ENCODE data around the gene COX4I2.

Gene COX4I2

DNA sequence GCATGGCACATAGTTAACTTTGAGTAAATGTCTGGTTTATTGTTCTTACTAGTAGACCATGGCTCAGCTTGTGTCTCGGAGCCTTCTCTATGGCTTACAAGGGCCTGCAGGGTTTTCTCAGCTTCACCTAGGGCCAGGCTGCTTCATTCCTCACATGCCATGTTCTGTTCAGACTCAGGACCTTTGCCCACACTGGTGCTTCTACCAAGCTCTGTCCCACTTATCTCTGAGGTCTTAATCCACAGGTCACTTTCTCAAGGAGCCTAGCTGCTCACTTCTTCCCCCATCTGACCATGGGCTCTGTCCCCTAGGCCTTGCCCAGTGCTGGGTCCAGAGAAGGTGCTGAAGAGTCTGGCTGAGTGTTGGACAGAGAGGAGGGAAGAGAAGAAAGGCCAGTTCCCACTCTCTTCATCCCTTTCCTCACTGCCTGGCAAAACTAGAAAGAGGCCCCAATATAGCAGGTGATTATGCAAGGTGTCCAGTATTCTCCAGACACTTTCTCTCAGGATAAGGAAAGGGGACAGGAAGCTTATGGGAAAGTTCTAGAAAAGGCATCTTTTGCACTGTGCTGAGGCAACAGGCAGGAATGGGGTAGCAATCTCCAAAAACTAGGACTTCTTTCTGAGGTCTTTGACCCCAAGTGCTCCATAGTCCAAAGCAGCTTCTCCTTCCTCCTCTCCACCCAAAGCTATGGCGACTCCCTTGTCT lies 40.0 kb downstream of the COX4I2 start:
- no peak for DNase-seq (ENCODE audit: low read depth)

DNA sequence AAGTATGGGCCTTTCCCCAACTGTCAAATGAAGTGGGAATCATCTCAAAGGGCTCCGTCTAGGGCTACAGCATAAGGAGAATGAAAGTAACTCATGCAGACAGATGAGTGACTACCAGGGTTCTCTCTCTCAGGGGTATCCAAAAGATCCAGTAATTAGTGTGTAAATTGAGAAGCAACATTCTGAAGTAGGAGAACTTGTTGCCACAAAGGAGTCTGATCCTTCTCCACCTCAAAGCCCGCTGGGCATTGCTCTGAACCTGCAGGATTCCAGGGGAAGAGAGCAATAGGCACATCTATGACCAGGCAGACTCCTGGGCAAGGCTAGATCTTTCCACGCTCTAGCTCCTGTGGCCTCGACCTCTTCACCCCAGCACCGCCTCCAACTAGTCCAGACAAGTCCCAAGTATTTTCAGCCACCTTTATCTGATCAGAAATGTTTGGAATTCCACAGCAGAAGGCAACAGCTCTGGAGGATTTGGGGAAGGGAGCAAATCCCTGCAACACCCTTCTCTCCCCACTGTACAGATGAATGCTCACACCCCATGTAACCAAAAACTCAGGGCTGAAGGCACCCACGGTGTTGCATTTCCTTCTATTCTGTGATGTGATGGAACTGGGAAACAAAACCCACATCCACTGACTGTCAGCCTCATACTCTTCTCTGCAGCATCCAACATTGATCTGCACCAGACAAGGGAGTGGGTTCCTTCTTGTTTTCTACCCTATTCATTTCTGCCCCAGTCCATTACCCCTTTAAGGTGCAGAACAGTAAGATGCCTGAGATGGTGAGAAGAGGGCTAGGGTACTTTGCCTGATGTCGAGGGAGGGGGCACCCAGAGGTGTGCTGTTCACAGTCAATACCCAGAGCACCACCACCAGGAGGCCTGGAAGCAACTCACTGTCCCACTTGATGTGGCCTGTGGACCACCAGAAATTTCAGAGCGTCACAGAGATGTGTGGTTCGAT lies 41.0 kb downstream of the COX4I2 start:
- peak; percentile 67 for DNase-seq (ENCODE audit: low read depth)

- no peak for DNase-seq (ENCODE audit: low read depth)
Observed at GRCh38 chr20:31679357-31680285, 41.9 kb downstream of the COX4I2 start.

DNA sequence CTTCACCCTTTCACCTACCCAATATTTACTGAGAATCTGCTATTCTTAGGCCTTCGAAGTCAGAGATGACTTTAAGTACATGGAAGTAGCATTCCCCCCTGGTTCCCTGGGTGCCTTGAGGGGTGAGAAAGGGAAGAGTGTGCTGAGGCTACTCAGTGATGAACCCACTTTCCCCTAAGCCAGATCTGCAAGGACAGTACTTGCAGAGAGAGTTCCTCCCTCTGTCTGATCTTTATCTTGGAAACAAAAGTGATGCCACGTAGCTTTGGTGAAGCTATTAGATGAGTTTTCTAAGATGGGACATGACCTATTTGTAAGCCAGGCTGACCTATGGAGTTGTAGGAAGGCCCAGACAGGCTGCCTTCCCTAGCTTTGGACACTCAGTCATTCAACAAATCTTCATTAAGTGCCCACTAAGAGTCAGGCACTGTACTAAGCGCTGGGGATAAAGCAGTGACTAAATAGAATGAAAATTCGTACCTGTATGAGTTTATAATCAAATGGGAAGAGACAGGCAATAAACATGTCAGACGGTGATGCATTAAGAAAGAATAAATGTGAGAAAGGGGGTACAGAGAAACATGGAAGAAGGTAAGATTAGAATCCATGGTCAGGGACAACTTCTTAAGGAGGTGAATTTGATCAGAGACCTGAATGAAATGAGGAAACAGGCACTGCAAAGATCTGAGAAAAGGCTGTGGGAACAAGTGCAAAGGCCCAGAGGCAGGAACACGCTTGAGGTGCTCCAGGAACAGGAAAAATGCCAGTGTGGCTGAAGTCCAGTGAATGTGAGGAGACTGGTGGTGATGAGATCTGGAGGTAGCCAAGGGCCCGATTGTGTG lies 42.8 kb downstream of the COX4I2 start:
- no peak for DNase-seq (ENCODE audit: low read depth)

GRCh38 chr20:31681128-31681727 lies 43.5 kb downstream of the COX4I2 start:
- DNase-seq (ENCODE audit: low read depth): no peak

DNA sequence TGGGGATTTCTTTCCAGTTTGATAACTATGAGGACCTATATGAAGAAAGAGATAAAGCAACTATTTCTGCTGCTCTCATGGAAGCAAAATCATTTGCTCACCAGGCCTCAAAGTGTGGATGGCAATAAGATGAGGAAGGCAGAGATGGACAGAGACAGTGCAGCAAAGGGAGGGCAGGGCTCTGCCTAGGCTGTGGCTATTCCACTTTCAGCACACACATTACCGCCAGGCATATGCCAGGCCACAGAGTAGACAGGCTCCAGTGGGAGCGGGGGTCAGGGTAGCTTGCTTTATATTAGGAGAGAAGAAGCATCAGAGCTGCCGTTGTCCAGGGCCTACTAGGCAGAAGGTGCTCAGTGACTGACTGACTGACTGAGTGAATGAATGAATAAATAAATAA lies 44.1 kb downstream of the COX4I2 start:
- DNase-seq (ENCODE audit: low read depth): no peak

DNA sequence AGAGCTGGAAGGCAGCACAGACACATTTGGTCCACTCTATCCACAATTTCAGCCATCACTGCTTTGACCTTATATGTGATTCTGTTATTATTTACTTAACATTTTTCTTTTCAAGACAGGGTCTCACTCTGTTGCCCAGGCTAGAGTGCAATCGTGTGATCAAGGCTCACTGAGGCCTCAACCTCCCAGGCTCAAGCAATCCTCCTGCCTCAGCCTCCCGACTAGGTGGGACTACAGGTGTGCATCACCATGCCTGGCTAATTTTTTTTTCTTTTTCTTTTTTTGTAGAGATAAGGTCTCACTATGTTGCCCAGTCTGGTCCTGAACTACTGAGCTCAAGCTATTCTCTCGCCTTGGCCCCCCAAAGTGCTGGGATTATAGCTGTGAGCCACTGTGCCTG lies 44.6 kb downstream of the COX4I2 start:
- DNase-seq (ENCODE audit: low read depth): no peak

DNA sequence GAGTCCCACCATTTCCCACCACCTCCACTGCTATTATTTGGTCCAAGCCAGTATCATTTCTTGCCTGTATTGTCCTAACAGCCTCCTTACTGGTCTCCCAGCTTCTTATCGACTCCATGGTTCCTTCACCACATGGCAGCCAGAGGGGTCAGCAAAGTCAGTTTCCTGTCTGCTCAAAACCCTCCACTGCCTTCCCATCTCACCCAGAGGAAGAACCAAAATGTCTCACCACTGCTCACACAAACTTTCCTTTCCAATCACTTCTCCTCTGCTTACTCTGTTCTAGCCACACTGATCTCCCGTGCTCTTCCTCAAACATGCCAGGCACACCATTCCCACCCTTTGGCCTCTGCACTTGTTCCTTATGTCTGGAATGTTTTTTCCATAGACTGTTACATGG lies 45.2 kb downstream of the COX4I2 start:
- no peak for DNase-seq (ENCODE audit: low read depth)

GRCh38 chr20:31684153-31685015 lies 46.7 kb downstream of the COX4I2 start:
- DNase-seq (ENCODE audit: low read depth): no peak

DNA sequence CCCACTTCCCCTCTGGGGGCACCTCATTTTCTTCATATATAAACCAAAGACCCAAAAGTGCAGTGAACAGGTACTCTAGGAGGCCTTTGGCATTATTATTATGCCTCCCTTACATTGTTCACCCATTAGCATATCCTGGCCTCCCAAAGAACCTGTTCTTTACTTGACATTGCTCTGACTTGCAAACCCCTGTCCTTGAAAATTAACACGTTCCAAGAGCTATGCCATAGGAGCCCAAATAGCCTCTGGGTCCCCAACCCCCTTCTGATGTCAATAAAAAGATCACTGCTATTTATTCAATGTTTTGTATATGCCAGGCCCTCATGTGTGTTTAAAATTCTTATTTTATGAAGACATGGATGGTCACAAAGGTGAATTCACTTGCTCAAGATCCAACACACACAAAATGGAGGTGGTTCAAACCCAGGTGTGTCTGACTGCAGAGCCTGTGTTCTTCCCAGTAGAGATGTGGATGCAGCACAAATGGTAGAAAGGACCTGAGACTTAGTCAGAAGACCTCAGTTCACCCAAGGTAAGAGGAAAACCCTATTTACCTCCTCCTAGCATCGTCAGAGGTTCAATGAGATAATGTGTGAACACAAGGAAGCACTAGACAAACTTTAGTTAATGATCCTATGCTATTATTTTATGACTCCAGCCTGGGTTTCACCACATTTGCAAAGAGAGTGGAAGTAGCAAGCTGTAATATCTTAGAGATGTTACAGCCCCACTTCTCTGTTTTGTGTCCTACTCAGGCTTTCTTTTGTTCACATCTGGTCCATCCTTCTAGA lies 48.3 kb downstream of the COX4I2 start:
- no peak for DNase-seq (ENCODE audit: low read depth)

- no peak for DNase-seq (ENCODE audit: low read depth)
Observed at GRCh38 chr20:31687777-31688176, 50.1 kb downstream of the COX4I2 start.

- DNase-seq (ENCODE audit: low read depth): no peak
Observed at GRCh38 chr20:31689141-31689540, 51.4 kb downstream of the COX4I2 start.

DNA sequence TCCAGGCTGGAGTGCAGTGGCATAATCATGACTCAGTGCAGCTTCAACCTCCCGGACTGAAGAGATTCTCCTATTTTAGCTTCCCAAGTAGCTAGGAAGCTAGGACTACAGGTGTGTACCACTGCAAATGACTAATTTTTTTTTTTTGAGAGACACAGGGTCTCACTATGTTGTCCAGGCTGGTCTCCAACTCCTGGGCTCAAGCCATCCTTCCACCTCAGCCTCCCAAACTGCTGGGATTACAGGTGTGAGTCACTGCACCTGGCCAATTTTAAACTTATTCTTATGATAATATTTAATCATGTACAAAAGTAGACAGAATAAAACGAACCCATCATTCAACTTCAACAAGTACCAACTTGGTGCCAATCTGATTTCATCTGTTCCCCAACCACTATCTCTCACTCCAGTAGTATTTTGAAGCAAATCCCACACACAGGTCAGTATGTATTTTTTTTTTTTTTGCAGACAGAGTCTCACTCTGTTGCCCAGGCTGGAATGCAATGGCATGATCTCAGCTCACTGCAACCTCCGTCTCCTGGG lies 52.5 kb downstream of the COX4I2 start:
- no peak for DNase-seq (ENCODE audit: low read depth)

DNA sequence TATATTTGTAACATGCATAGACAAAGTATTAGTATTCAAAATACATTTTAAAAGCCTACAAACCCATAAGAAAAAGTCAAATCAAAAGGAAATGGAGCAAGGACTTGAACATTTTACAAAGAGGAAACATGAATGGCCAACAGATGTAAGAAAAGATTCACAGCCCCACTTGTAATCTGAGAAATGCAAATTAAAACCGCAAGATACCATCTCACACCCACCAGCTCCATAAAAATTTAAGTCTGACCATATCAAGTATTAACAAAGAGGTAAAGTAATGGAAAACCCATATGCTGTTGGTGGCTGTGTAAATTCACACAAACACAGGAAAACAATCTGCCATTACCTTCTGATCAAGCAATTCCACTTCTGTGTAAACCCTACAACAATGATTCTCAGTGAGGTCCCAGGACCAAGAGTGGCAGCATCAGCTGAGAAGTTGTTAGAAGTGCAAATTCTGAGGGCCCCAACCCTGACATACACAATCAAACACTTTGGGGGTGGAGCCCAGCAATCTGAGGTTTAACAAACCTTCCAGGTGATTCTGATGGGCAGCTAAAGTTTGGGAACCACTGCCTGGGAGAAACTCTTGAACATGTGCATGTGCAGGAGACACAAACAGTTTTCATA lies 54.0 kb downstream of the COX4I2 start:
- peak; percentile 80 for DNase-seq (ENCODE audit: low read depth)

DNA sequence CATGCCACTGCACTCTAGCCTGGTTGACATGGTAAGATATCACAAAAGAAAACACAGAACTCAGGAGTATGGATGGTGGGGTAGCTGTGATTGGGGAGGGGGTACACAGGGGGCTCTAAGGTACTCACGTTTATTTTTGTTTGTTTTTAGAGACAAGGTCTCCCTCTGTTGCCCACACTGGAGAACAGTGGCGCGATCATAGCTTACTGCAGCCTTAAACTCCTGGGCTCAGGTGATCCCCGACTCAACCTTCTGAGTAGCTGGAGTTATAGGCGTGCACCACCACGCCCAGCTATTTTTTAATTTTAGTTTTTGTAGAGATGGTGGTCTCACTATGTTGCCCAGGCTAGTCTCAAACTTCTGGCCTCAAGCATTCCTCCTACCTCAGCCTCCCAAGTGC lies 55.7 kb downstream of the COX4I2 start:
- no peak for DNase-seq (ENCODE audit: low read depth)

- DNase-seq (ENCODE audit: low read depth): no peak
Observed at GRCh38 chr20:31693987-31694661, 56.4 kb downstream of the COX4I2 start.

Measured in EH (cell line).